ENCODE results near the gene DOC2B.
"Not testable (repeated sequence)": the region's sequence is repeated elsewhere in the genome, so short reads cannot be mapped to it uniquely, and the experiment has no call there.

- not testable (repeated sequence) for TF ChIP-seq CTCF (IDR thresholded peaks at IDR 0.05; ENCODE audit: low read length); EZH2 (IDR thresholded peaks at IDR 0.05; ENCODE audit: borderline replicate concordance, low read length)
These were observed 46.4 kb downstream of the DOC2B start for GRCh38 chr17:135022-135421.

Measured in OCI-LY1 (cell line).